ENCODE data around the gene EXTL1. TPM values are rescaled to one million over a fixed set of nuclear protein-coding genes. Genes with fewer than 3 reads are reported as not detected.

The EXTL1 gene
- under 1 TPM in 2 of 6 experiments, not detected in 4; 0.06 to 0.19 TPM for total RNA-seq
- long read RNA-seq: 0 reads

GRCh38 chr1:26021647-26022403, at the start of gene EXTL1:
Gene EXTL1, plus strand, starts transcription at chr1:26021775. Its CDS starts 872 bp downstream, at chr1:26022647.
- no peak within 1 kb of the TSS for H3K27ac ChIP-seq
- no peak for TF ChIP-seq POLR2A (IDR thresholded peaks at IDR 0.05)
- TF ChIP-seq CTCF (IDR thresholded peaks at IDR 0.05): no peak
- DNase-seq (no peak), ATAC-seq (no peak)
- H3K27me3 ChIP-seq: no peaks in the 10 kb centered on the region
- no peaks in the 10 kb centered on the region for H3K4me1 ChIP-seq
- H3K36me3 ChIP-seq: no peaks in the 10 kb centered on the region
- intact Hi-C loops (cut with DNase I): no loop called here
- no peak within 1 kb of the TSS for H3K4me3 ChIP-seq
- 10% methylated on average over 2 of the region's 15 CpGs for WGBS (ENCODE audit: insufficient coverage, low coverage, low lambda C conversion rate, missing lambda C conversion rate)
- H3K9me3 ChIP-seq: no peaks in the 10 kb centered on the region

- intact Hi-C loops (cut with DNase I): no loop called here
- no peak for DNase-seq
- Histone ChIP-seq H3K9me3 (no peaks in the 10 kb centered on the region), H3K36me3 (peaks cover 0 to 58% (median 10%) of the 10 kb centered on the region in 4 donors), H3K27me3 (no peaks in the 10 kb centered on the region), H3K4me3 (no peak overlapping the region), H3K27ac (no peak overlapping the region), H3K4me1 (no peaks in the 10 kb centered on the region)
- ATAC-seq: no peak
- TF ChIP-seq POLR2A (IDR thresholded peaks at IDR 0.05) (no peak), CTCF (IDR thresholded peaks at IDR 0.05) (no peak)
- WGBS (ENCODE audit: insufficient coverage, low coverage, low lambda C conversion rate, missing lambda C conversion rate): 75% methylated on average over 1 of the region's 1 CpG
These were observed 49.8 kb upstream of the EXTL1 start for GRCh38 chr1:25971811-25972180.

GRCh38 chr1:25973610-25974321, 47.8 kb upstream of the EXTL1 start:
- H3K27ac ChIP-seq: no peak overlapping the region

GRCh38 chr1:25977801-25978200, 43.8 kb upstream of the EXTL1 start:
- no peak overlapping the region for H3K4me3 ChIP-seq
- H3K4me1 ChIP-seq: no peaks in the 10 kb centered on the region
- TF ChIP-seq CTCF (IDR thresholded peaks at IDR 0.05) (no peak), POLR2A (IDR thresholded peaks at IDR 0.05) (no peak)
- H3K27me3 ChIP-seq: no peaks in the 10 kb centered on the region
- no peak overlapping the region for H3K27ac ChIP-seq
- no peak for ATAC-seq
- peaks cover 4 to 75% (median 20%) of the 10 kb centered on the region in 4 donors for H3K36me3 ChIP-seq
- DNase-seq: no peak
- H3K9me3 ChIP-seq: no peaks in the 10 kb centered on the region
- intact Hi-C loops (cut with DNase I): no loop called here
- 84% methylated on average over 5 of the region's 5 CpGs for WGBS (ENCODE audit: insufficient coverage, low coverage, low lambda C conversion rate, missing lambda C conversion rate)

More at GRCh38 chr1:25973610-25974321, 47.8 kb upstream of the EXTL1 start:
- intact Hi-C loops (cut with DNase I): no loop called here
- H3K4me3 ChIP-seq: no peak overlapping the region
- peaks cover 0 to 59% (median 10%) of the 10 kb centered on the region in 4 donors for H3K36me3 ChIP-seq
- TF ChIP-seq POLR2A (IDR thresholded peaks at IDR 0.05) (no peak), CTCF (IDR thresholded peaks at IDR 0.05) (no peak)
- DNase-seq (no peak), ATAC-seq (no peak)
- H3K9me3 ChIP-seq: no peaks in the 10 kb centered on the region
- H3K27me3 ChIP-seq: no peaks in the 10 kb centered on the region
- H3K4me1 ChIP-seq: no peaks in the 10 kb centered on the region
- WGBS (ENCODE audit: insufficient coverage, low coverage, low lambda C conversion rate, missing lambda C conversion rate): 100% methylated on average over 3 of the region's 6 CpGs
